HG03039 (cell line): ENCODE data around the gene NAV2.

Experiments used
- ATAC-seq: cut with Tn5 transposase; IDR thresholded peaks from one replicate; pipeline ENCODE4 v1.9.1; 2021; ENCODE audit warnings: mild to moderate bottlenecking, moderate library complexity; ENCODE audit not compliant: unreplicated experiment

The NAV2 gene

GRCh38 chr11:20046416-20046815, 333.8 kb downstream of the NAV2 start:
- no peak for ATAC-seq

- no peak for ATAC-seq
These were observed 334.6 kb downstream of the NAV2 start for GRCh38 chr11:20047006-20047768.

- ATAC-seq, result no peak
These were observed 335.1 kb downstream of the NAV2 start for GRCh38 chr11:20047769-20048154.

- ATAC-seq, result no peak
These were observed 335.6 kb downstream of the NAV2 start for GRCh38 chr11:20048246-20048645.

- no peak for ATAC-seq
These were observed 336.1 kb downstream of the NAV2 start for GRCh38 chr11:20048707-20049106.

- ATAC-seq, result no peak
These were observed 336.6 kb downstream of the NAV2 start for GRCh38 chr11:20049231-20049630.

GRCh38 chr11:20050048-20050447, 337.4 kb downstream of the NAV2 start:
- ATAC-seq, result no peak

- ATAC-seq, result no peak
These were observed 338.1 kb downstream of the NAV2 start for GRCh38 chr11:20050551-20051333.

GRCh38 chr11:20051469-20052399, 339.1 kb downstream of the NAV2 start:
- ATAC-seq, result no peak

GRCh38 chr11:20053572-20053971, 340.9 kb downstream of the NAV2 start:
- ATAC-seq, result no peak

GRCh38 chr11:20054584-20054983, 341.9 kb downstream of the NAV2 start:
- no peak for ATAC-seq

- no peak for ATAC-seq
These were observed 342.7 kb downstream of the NAV2 start for GRCh38 chr11:20055312-20055711.

GRCh38 chr11:20056109-20056949, 343.7 kb downstream of the NAV2 start:
- ATAC-seq, result no peak

GRCh38 chr11:20056950-20057943, 344.6 kb downstream of the NAV2 start:
- no peak for ATAC-seq

- ATAC-seq, result no peak
These were observed 346.3 kb downstream of the NAV2 start for GRCh38 chr11:20058749-20059458.

- ATAC-seq, result no peak
These were observed 347.0 kb downstream of the NAV2 start for GRCh38 chr11:20059587-20060021.

- no peak for ATAC-seq
These were observed 347.5 kb downstream of the NAV2 start for GRCh38 chr11:20060181-20060580.

- ATAC-seq, result no peak
These were observed 348.1 kb downstream of the NAV2 start for GRCh38 chr11:20060647-20061205.
